ENCODE results near the gene DUSP19. TPM values are rescaled to one million over a fixed set of nuclear protein-coding genes. Genes with fewer than 3 reads are reported as not detected.
A peak's percentile ranks its signal among the peaks of the same experiment; 100 is the strongest.

The DUSP19 gene
- total and polyA plus RNA-seq, 12 donors, result 0.84 to 14.1 (median 11.2) TPM

- peaks cover 0 to 38% (median 0%) of the 10 kb centered on the region in 9 donors for H3K36me3 ChIP-seq
- WGBS, 2 donors, result 93 to 94% methylated on average over 7 of the region's 7 CpGs
- H3K9me3 ChIP-seq, result no peaks in the 10 kb centered on the region
- intact Hi-C loops (cut with DNase I), result no loop called here
- ATAC-seq (no peak), DNase-seq (no peak)
- no peak overlapping the region for H3K27ac ChIP-seq
- H3K27me3 ChIP-seq, result no peaks in the 10 kb centered on the region
- TF ChIP-seq, protein P1, sequence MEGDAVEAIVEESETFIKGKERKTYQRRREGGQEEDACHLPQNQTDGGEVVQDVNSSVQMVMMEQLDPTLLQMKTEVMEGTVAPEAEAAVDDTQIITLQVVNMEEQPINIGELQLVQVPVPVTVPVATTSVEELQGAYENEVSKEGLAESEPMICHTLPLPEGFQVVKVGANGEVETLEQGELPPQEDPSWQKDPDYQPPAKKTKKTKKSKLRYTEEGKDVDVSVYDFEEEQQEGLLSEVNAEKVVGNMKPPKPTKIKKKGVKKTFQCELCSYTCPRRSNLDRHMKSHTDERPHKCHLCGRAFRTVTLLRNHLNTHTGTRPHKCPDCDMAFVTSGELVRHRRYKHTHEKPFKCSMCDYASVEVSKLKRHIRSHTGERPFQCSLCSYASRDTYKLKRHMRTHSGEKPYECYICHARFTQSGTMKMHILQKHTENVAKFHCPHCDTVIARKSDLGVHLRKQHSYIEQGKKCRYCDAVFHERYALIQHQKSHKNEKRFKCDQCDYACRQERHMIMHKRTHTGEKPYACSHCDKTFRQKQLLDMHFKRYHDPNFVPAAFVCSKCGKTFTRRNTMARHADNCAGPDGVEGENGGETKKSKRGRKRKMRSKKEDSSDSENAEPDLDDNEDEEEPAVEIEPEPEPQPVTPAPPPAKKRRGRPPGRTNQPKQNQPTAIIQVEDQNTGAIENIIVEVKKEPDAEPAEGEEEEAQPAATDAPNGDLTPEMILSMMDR (IDR thresholded peaks at IDR 0.05), result no peak
- H3K4me3 ChIP-seq, result no peak overlapping the region
- peaks cover 0 to 12% (median 0%) of the 10 kb centered on the region in 9 donors for H3K4me1 ChIP-seq
Observed at GRCh38 chr2:183091318-183091953, 12.9 kb downstream of the DUSP19 start.

- 87 to 90% methylated on average over 2 of the region's 2 CpGs for WGBS, 2 donors
- TF ChIP-seq, protein P1 (IDR thresholded peaks at IDR 0.05), result no peak
- Histone ChIP-seq H3K27me3 (no peaks in the 10 kb centered on the region), H3K4me1 (peaks cover 0 to 12% (median 0%) of the 10 kb centered on the region in 9 donors), H3K36me3 (peaks cover 0 to 39% (median 0%) of the 10 kb centered on the region in 9 donors), H3K4me3 (no peak overlapping the region), H3K9me3 (no peaks in the 10 kb centered on the region), H3K27ac (no peak overlapping the region)
- no peak for ATAC-seq
- no peak for DNase-seq
- intact Hi-C loops (cut with DNase I), result no loop called here
Observed at GRCh38 chr2:183091954-183092345, 13.4 kb downstream of the DUSP19 start.

DNA sequence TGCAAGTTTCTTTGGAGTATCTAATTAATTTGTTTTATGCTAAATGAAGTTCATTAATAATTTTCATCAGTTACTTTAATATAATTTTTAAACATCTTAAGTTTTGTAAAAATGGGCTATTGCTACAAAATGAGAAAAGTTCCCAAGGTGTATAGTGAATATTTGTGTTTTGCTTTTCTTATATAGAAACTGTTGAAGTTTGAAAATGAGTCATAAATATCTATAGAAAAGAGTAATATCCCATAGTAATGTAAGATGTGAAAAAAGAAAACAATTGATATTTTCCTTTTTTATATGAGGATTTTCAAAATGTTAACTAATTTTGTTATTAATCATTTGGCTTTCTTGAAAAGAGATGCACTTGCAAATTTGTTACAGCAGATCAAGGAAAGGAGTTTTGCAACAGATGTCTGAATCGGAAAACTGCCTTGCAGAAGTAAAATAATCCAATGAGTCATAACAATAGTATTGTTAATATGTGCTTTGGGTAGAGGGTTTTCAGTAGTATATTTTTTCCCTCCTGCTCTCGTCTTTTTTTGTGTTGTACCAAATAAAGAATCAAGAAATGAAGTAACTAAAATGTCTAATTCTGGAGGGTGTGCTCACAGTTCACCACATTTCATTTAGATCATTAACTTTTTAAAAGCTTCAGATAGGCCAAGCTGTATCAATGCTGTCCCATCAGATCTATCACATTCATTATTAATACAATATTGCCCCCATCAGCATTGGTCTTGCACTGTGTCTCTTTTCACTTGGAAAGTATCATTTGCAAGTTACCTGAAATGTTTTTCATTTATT is 15.5 kb downstream of the DUSP19 start:
- no peaks in the 10 kb centered on the region for H3K27me3 ChIP-seq
- TF ChIP-seq, protein P1 (IDR thresholded peaks at IDR 0.05), result peak in 5 of 9 donors; percentile 14 to 39 (median 26)
- H3K9me3 ChIP-seq, result no peaks in the 10 kb centered on the region
- intact Hi-C loops (cut with DNase I), result no loop called here
- DNase-seq (no peak), ATAC-seq (peak in 1 of 8 donors; percentile 30)
- no peak overlapping the region for H3K27ac ChIP-seq
- WGBS, 2 donors, result 41 to 72% methylated on average over 2 of the region's 2 CpGs
- H3K36me3 ChIP-seq, result peaks cover 0 to 36% (median 0%) of the 10 kb centered on the region in 9 donors
- H3K4me3 ChIP-seq, result no peak overlapping the region
- H3K4me1 ChIP-seq, result peaks cover 0 to 12% (median 0%) of the 10 kb centered on the region in 9 donors

DNA sequence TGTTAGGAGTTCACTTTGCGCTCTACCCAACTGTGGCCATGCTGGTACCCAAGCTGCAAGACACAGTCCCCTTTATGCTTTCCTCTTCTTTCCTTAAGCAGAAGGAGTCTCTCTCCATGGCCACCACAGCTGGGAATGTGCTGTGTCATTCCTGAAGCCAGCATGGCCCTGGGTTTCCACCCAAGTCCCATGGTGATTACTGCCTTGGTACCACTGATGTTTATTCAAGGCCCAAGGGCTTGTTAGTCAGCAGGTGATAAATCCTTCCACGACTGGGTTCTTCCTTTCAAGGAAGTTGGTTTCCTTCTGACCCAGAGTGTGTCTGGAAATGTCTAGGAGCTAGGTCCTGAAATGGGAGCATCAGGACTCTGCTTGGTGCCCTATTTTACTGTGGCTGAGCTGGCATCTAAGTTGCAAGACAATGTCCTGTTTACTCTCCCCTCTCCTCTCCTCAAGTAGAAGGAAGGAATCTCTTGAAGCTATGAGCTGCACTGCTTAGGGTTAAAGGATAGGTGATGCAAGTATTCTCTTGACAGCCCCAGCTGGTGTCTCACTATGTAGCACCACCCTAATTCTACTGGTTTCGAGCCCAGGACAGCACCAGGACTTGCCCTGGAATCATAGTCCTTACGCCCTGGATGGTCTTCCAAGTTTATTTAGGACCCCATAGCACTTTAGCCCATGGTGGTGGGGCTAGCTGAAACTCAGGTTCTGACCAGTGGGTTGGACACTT is 27.0 kb downstream of the DUSP19 start:
- peaks cover 0 to 5% (median 0%) of the 10 kb centered on the region in 11 donors for H3K9me3 ChIP-seq
- no peaks in the 10 kb centered on the region for H3K4me1 ChIP-seq
- H3K27me3 ChIP-seq, result no peaks in the 10 kb centered on the region
- 72 to 74% methylated on average over 4 of the region's 4 CpGs for WGBS, 2 donors
- intact Hi-C loops (cut with DNase I), result no loop called here
- no peak for ATAC-seq
- no peaks in the 10 kb centered on the region for H3K36me3 ChIP-seq
- TF ChIP-seq, protein P1 (IDR thresholded peaks at IDR 0.05), result no peak
- H3K27ac ChIP-seq, result no peak overlapping the region
- no peak for DNase-seq
- no peak overlapping the region for H3K4me3 ChIP-seq
